HCT116 (cell line): ENCODE results near the gene MCAT. TPM values are rescaled to one million over a fixed set of nuclear protein-coding genes. Genes with fewer than 3 reads are reported as not detected.
A peak's percentile ranks its signal among the peaks of the same experiment; 100 is the strongest.

Experiments used
- ATAC-seq: fragments of 200-7000 bp; cut with Tn5 transposase; 2 replicates; pipeline ENCODE4 v1.9.1; 2020; ENCODE audit warnings: mild to moderate bottlenecking, moderate library complexity
- BruUV-seq: library from RNA; stranded (reverse); fragments of 400-500 nt; replicated peaks from 2 replicates; lab custom pipeline; 2021; lab: Mats Ljungman, UMichigan
- CTCF ChIA-PET: fragments of 300-600 bp; sonication (Branson Sonifier 250); formaldehyde crosslinking; loops from one replicate; lab custom pipeline; 2021; ENCODE audit warnings: antibody characterized with exemption; lab: Charles Lee
- POLR2A ChIA-PET: fragments of 300-600, 350-600 bp; sonication (Branson Sonifier 250); formaldehyde crosslinking; loops from one replicate; lab custom pipeline; 2021; ENCODE audit warnings: antibody characterized with exemption; lab: Charles Lee
- RAD21 ChIA-PET, 2 experiments: fragments of 300-600 bp; sonication (Branson Sonifier 250); formaldehyde crosslinking; loops; one replicate each; lab custom pipeline; 2023; ENCODE audit warnings: low total read pairs in 2 of 2; ENCODE audit not compliant: uncharacterized antibody in 2 of 2, unreplicated experiment in 2 of 2, low non-redundant PET in 1 of 2; lab: Charles Lee
- DNase-seq: peaks from one replicate; pipeline ENCODE4 v3.0.0-alpha.2; 2010; ENCODE audit warnings: low read depth, low spot score
- H2AFZ ChIP-seq: fragments of 200-600 bp; shearing (Covaris generic), sonication (generic); 2 replicates; pipeline ENCODE4 v1.6.1; 2017; ENCODE audit warnings: low read depth, mixed run types, mixed read lengths, antibody characterized with exemption, low read length; ENCODE audit not compliant: poor library complexity, severe bottlenecking
- H3K27ac ChIP-seq: 2 replicates; pipeline ENCODE4 v1.5.1; 2012; ENCODE audit warnings: low read depth, low read length
- H3K27me3 ChIP-seq: fragments of 200-600 bp; sonication (generic); 2 replicates; pipeline ENCODE4 v1.6.1; 2016; ENCODE audit warnings: mixed run types, low read length, mixed read lengths; ENCODE audit not compliant: insufficient read depth
- H3K36me3 ChIP-seq, 2 experiments: fragments of 200-500 bp in 1 of 2; fragments of 200-600 bp in 1 of 2; sonication (Bioruptor generic) in 1 of 2; sonication (generic) in 1 of 2; 2 replicates each; pipeline versions ENCODE4 v1.5.1 to v1.6.1; 2014 to 2016; ENCODE audit warnings: low read length in 2 of 2, inconsistent platforms in 1 of 2, mixed read lengths in 1 of 2, mixed run types in 1 of 2; ENCODE audit not compliant: insufficient read depth in 2 of 2, control insufficient read depth in 1 of 2
- H3K4me1 ChIP-seq, 2 experiments: fragments of 200-600 bp in 1 of 2; sonication (generic) in 1 of 2; 2 replicates each; pipeline versions ENCODE4 v1.5.1 to v1.6.1; 2012 to 2017; ENCODE audit warnings: low read length in 2 of 2, inconsistent platforms in 1 of 2, mild to moderate bottlenecking in 1 of 2, mixed read lengths in 1 of 2, mixed run types in 1 of 2, moderate library complexity in 1 of 2; ENCODE audit not compliant: insufficient read depth in 2 of 2, control insufficient read depth in 1 of 2
- H3K4me2 ChIP-seq: fragments of 200-600 bp; sonication (generic); 2 replicates; pipeline ENCODE4 v1.6.1; 2017; ENCODE audit warnings: mixed run types, low read length, mixed read lengths
- H3K4me3 ChIP-seq, 2 experiments: fragments of 200-600 bp in 1 of 2; sonication (generic) in 1 of 2; replicated peaks in 1 of 2; 2 replicates each; pipeline ENCODE4 v1.5.1; 2011 to 2016; ENCODE audit warnings: low read length in 2 of 2, control low read depth in 1 of 2, low read depth in 1 of 2, mild to moderate bottlenecking in 1 of 2, mixed read lengths in 1 of 2, mixed run types in 1 of 2
- H3K79me2 ChIP-seq: fragments of 200-600 bp; sonication (generic); 2 replicates; pipeline ENCODE4 v1.6.1; 2017; ENCODE audit warnings: mild to moderate bottlenecking, mixed run types, low read length, moderate library complexity, mixed read lengths; ENCODE audit not compliant: insufficient read depth
- H3K9ac ChIP-seq: fragments of 200-600 bp; sonication (generic); 2 replicates; pipeline ENCODE4 v1.6.1; 2016; ENCODE audit warnings: low read length, mixed read lengths
- H3K9me2 ChIP-seq: fragments of 200-600 bp; sonication (generic), shearing (Covaris generic); 2 replicates; pipeline ENCODE4 v1.6.1; 2017; ENCODE audit warnings: mixed run types, mild to moderate bottlenecking, moderate library complexity; ENCODE audit not compliant: insufficient read depth
- H3K9me3 ChIP-seq, 2 experiments: fragments of 200-500 bp in 1 of 2; fragments of 200-600 bp in 1 of 2; sonication (Bioruptor generic) in 1 of 2; sonication (generic) in 1 of 2; 2 replicates each; pipeline ENCODE4 v1.6.1; 2014 to 2017; ENCODE audit warnings: low read length in 2 of 2, mixed read lengths in 2 of 2, inconsistent platforms in 1 of 2, low read depth in 1 of 2, mild to moderate bottlenecking in 1 of 2, mixed run types in 1 of 2, moderate library complexity in 1 of 2; ENCODE audit not compliant: control insufficient read depth in 1 of 2, insufficient read depth in 1 of 2
- H4K20me1 ChIP-seq: fragments of 200-600 bp; sonication (generic), shearing (Covaris generic); 2 replicates; pipeline ENCODE4 v1.6.1; 2017; ENCODE audit warnings: mixed run types, mild to moderate bottlenecking, moderate library complexity; ENCODE audit not compliant: insufficient read depth
- CBX3 ChIP-seq: IDR thresholded peaks from 2 replicates; pipeline ENCODE4 v1.6.1; 2012; ENCODE audit warnings: low read depth
- CTCF ChIP-seq, 3 experiments: fragments of 200-600 bp in 1 of 3; sonication (generic) in 1 of 3; IDR thresholded peaks in 2 of 3; conservative IDR thresholded peaks in 1 of 3; 2 replicates each; pipeline ENCODE4 v1.5.1; 2012 to 2017; ENCODE audit warnings: low read depth in 2 of 3, low read length in 2 of 3, antibody characterized with exemption in 1 of 3, borderline replicate concordance in 1 of 3, control low read depth in 1 of 3, mild to moderate bottlenecking in 1 of 3, mixed read lengths in 1 of 3, mixed run types in 1 of 3, moderate library complexity in 1 of 3; ENCODE audit not compliant: insufficient read depth in 1 of 3
- MAX ChIP-seq: IDR thresholded peaks from 2 replicates; pipeline ENCODE4 v1.6.1; 2012
- POLR2A ChIP-seq: IDR thresholded peaks from 2 replicates; pipeline ENCODE4 v1.7.0; 2011; ENCODE audit warnings: borderline replicate concordance; ENCODE audit not compliant: insufficient read depth, insufficient read length; ENCODE audit errors: extremely low read depth
- POLR2AphosphoS5 ChIP-seq: IDR thresholded peaks from 2 replicates; pipeline ENCODE4 v1.6.1; 2011; ENCODE audit warnings: mild to moderate bottlenecking, low read depth, low read length, moderate library complexity
- SRF ChIP-seq: IDR thresholded peaks from 2 replicates; pipeline ENCODE4 v1.6.1; 2012; ENCODE audit warnings: low read depth
- YY1 ChIP-seq: IDR thresholded peaks from 2 replicates; pipeline ENCODE4 v1.6.1; 2011; ENCODE audit warnings: low read length, low read depth, moderate library complexity, mild to moderate bottlenecking; ENCODE audit not compliant: insufficient replicate concordance; ENCODE audit errors: extremely low read depth
- ZFX ChIP-seq: fragments of 450-650 bp; IDR thresholded peaks from 2 replicates; pipeline ENCODE4 v1.6.1; 2017
- intact Hi-C: fragments of 100-400 bp; cut with micrococcal nuclease; formaldehyde crosslinking; loops from 2 replicates; pipeline ENCODE4 v1.10.0; 2022
- total RNA-seq: library from RNA; stranded (reverse); gene quantifications from one replicate; pipeline ENCODE4 v1.2.1, GENCODE V29; 2021; ENCODE audit not compliant: unreplicated experiment
- TF ChIP-seq, protein P1 (sequence below): IDR thresholded peaks from 2 replicates; pipeline ENCODE4 v1.6.1; 2012; ENCODE audit warnings: low read depth

Gene MCAT
- total RNA-seq, 1 experiment from 2014 or later: 34.8 TPM

DNA sequence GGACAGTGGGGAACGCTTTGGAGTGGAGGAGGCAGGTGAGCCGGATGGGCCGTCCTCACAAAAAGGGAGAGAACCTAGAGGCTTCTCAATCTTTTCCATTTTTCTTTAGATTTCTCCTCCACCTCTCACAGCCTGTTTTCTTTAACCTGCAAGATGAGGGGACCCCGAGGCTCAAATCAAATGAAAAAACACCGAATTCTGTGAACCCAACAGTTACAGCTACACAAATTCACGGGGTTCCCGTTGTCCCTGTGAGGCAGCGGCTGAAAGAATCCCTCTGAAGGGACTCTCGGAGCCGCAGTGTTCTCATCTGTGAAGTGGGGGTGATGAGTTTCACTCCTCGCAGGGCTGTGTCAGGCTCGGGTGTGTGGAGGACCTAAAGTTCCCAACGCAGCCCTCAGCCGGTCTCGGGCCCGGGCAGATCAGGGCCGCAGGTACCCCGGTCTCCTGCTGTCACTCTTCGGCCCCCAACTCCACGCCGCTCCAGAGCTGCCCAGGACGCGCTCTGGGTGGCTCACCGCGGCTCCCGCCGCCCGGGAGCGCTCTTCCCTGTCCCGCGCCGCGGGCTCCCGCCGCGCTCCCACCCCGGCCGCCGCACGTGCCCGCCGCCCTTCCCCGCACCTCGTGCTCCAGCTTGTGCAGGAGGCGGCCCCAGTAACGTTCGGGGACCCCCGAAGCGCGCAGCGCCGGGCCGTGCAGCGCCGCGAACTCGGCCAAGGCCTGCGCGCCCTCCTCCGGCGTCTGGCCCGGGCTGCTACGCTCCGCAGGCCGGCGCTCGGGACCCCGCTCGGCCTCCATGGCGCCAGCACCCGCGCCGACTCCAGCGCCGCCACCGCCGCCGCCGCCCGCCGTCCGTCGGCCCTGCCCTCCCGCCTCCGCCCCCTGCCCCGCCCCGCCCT, 43.3 kb upstream of the MCAT start, which contains the start of gene TTLL12:
TTLL12 (minus strand) TSS at position 863 of the 899 bp plus-strand sequence; CDS start at position 798, 65 bp downstream.
- Histone ChIP-seq H3K9me3 (no peaks in the 10 kb centered on the region), H3K9me2 (no peaks in the 10 kb centered on the region), H3K27me3 (no peaks in the 10 kb centered on the region), H3K79me2 (peaks cover 52% of the 10 kb centered on the region), H3K4me1 (peaks cover 9 to 36% of the 10 kb centered on the region in 2 experiments; a peak in 3 of 4 replicates), H3K27ac (peak within 1 kb of the TSS; percentile 98), H3K36me3 (peaks cover 3 to 18% of the 10 kb centered on the region in 2 experiments; a peak in 3 of 4 replicates), H3K4me3 (peak within 1 kb of the TSS; percentile 77 to 83), H4K20me1 (no peaks in the 10 kb centered on the region), H2AFZ (peak within 1 kb of the TSS; percentile 78), H3K9ac (peak within 1 kb of the TSS; percentile 83), H3K4me2 (peak within 1 kb of the TSS; percentile 93)
- TF ChIP-seq YY1 (no peak), CTCF (IDR thresholded peaks at IDR 0.05 in 2 of 3, conservative IDR thresholded peaks at IDR 0.05 in 1 of 3; ENCODE audit: borderline replicate concordance in 1 of 3, insufficient read depth in 1 of 3, low read depth in 2 of 3, low read length in 2 of 3) (no peak), MAX (peak; percentile 66; the same call in 1 of the 2 replicates), POLR2A (peak; percentile 75), ZFX (peak; percentile 74; the same call in 1 of the 2 replicates), POLR2AphosphoS5 (peak; percentile 63), SRF (no peak), CBX3 (no peak)
- TF ChIP-seq, protein P1, sequence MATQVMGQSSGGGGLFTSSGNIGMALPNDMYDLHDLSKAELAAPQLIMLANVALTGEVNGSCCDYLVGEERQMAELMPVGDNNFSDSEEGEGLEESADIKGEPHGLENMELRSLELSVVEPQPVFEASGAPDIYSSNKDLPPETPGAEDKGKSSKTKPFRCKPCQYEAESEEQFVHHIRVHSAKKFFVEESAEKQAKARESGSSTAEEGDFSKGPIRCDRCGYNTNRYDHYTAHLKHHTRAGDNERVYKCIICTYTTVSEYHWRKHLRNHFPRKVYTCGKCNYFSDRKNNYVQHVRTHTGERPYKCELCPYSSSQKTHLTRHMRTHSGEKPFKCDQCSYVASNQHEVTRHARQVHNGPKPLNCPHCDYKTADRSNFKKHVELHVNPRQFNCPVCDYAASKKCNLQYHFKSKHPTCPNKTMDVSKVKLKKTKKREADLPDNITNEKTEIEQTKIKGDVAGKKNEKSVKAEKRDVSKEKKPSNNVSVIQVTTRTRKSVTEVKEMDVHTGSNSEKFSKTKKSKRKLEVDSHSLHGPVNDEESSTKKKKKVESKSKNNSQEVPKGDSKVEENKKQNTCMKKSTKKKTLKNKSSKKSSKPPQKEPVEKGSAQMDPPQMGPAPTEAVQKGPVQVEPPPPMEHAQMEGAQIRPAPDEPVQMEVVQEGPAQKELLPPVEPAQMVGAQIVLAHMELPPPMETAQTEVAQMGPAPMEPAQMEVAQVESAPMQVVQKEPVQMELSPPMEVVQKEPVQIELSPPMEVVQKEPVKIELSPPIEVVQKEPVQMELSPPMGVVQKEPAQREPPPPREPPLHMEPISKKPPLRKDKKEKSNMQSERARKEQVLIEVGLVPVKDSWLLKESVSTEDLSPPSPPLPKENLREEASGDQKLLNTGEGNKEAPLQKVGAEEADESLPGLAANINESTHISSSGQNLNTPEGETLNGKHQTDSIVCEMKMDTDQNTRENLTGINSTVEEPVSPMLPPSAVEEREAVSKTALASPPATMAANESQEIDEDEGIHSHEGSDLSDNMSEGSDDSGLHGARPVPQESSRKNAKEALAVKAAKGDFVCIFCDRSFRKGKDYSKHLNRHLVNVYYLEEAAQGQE: no peak
- CTCF ChIA-PET: interaction anchor here (0.6 to 1.4 kb wide), 6 partner anchors 39 to 1020 kb away, joined by 3 to 11 read pairs (median 6); no protein-coding TSS in a partner anchor
- intact Hi-C loops: no loop called here
- RAD21 ChIA-PET: interaction anchor here in 1 of 2 experiments (1.2 kb wide), 1 partner anchor 42 kb away, joined by 4 read pairs; no protein-coding TSS in a partner anchor
- ATAC-seq (peak; percentile 25), DNase-seq (no peak)
- BruUV-seq: TSS peak; percentile 71
- POLR2A ChIA-PET: interaction anchor here (1.1 to 1.4 kb wide), 6 partner anchors 10 to 571 kb away, joined by 3 to 9 read pairs (median 4); partner anchors contain the start of gene POLDIP3
